Naive thymus-derived CD4-positive, alpha-beta T cell (primary cell): ENCODE measurements around the gene DYSF. TPM values are rescaled to one million over a fixed set of nuclear protein-coding genes. Genes with fewer than 3 reads are reported as not detected.
A peak's percentile ranks its signal among the peaks of the same experiment; 100 is the strongest.

Experiments used
- ATAC-seq: fragments of 150-1000 bp; cut with Tn5 transposase; 2 replicates; pipeline ENCODE4 v1.10.0; 2021; ENCODE audit warnings: mild to moderate bottlenecking, moderate library complexity
- CTCF ChIA-PET: fragments of 350-600 bp; sonication (Branson Sonifier 250); formaldehyde crosslinking; loops from one replicate; lab custom pipeline; 2021; ENCODE audit warnings: antibody characterized with exemption; lab: Charles Lee
- POLR2A ChIA-PET: fragments of 350-600 bp; sonication (Branson Sonifier 250); formaldehyde crosslinking; loops from one replicate; lab custom pipeline; 2021; ENCODE audit warnings: antibody characterized with exemption, inconsistent platforms; lab: Charles Lee
- DNase-seq, 9 donors: peaks; one replicate each; pipeline versions ENCODE4 v3.0.0 to v3.0.0-alpha.2; 2020 to 2022; ENCODE audit warnings: mixed read lengths in 1 of 9
- H3K27ac ChIP-seq: one replicate; pipeline ENCODE4 v1.7.0; 2013; ENCODE audit warnings: mild to moderate bottlenecking, low read depth, low read length, moderate library complexity
- H3K27me3 ChIP-seq, 2 donors: one replicate each; pipeline ENCODE4 v1.7.0; 2013; ENCODE audit warnings: low read length in 2 of 2, mild to moderate bottlenecking in 2 of 2, moderate library complexity in 2 of 2; ENCODE audit not compliant: control insufficient read depth in 2 of 2, insufficient read depth in 2 of 2
- H3K36me3 ChIP-seq, 3 experiments: 1 replicate in 2 of 3; 2 replicates in 1 of 3; pipeline ENCODE4 v1.7.0; 2013; ENCODE audit warnings: low read length in 3 of 3, mild to moderate bottlenecking in 3 of 3, moderate library complexity in 1 of 3; ENCODE audit not compliant: insufficient read depth in 3 of 3, control insufficient read depth in 2 of 3
- H3K4me1 ChIP-seq, 2 donors: one replicate each; pipeline ENCODE4 v1.7.0; 2013; ENCODE audit warnings: low read length in 2 of 2, mild to moderate bottlenecking in 2 of 2, moderate library complexity in 1 of 2; ENCODE audit not compliant: control insufficient read depth in 2 of 2, insufficient read depth in 2 of 2
- H3K4me3 ChIP-seq: 2 replicates; pipeline ENCODE4 v1.7.0; 2013; ENCODE audit warnings: mild to moderate bottlenecking, low read length
- H3K9me3 ChIP-seq, 3 experiments: 1 replicate in 2 of 3; 2 replicates in 1 of 3; pipeline ENCODE4 v1.7.0; 2013; ENCODE audit warnings: low read length in 3 of 3; ENCODE audit not compliant: control insufficient read depth in 2 of 3
- H3K27ac Mint-ChIP-seq, 9 donors: one replicate each; pipeline ENCODE4 v1.8.0; 2020 to 2022; ENCODE audit warnings: mixed read lengths in 9 of 9, mild to moderate bottlenecking in 8 of 9, moderate library complexity in 5 of 9, inconsistent platforms in 2 of 9
- H3K27me3 Mint-ChIP-seq, 5 donors: one replicate each; pipeline ENCODE4 v1.8.0; 2021 to 2022; ENCODE audit warnings: mixed read lengths in 5 of 5, mild to moderate bottlenecking in 1 of 5
- H3K36me3 Mint-ChIP-seq, 5 donors: one replicate each; pipeline ENCODE4 v1.8.0; 2020 to 2022; ENCODE audit warnings: mixed read lengths in 5 of 5, mild to moderate bottlenecking in 3 of 5, inconsistent platforms in 1 of 5
- H3K4me1 Mint-ChIP-seq, 7 donors: one replicate each; pipeline ENCODE4 v1.8.0; 2020 to 2022; ENCODE audit warnings: mixed read lengths in 7 of 7, mild to moderate bottlenecking in 3 of 7, inconsistent platforms in 1 of 7
- H3K4me3 Mint-ChIP-seq, 10 donors: one replicate each; pipeline ENCODE4 v1.8.0; 2020 to 2022; ENCODE audit warnings: mild to moderate bottlenecking in 10 of 10, mixed read lengths in 10 of 10, moderate library complexity in 6 of 10, inconsistent platforms in 2 of 10
- H3K9me3 Mint-ChIP-seq, 11 donors: one replicate each; pipeline ENCODE4 v1.8.0; 2020 to 2022; ENCODE audit warnings: mixed read lengths in 11 of 11, mild to moderate bottlenecking in 4 of 11, inconsistent platforms in 1 of 11, moderate library complexity in 1 of 11
- intact Hi-C, 2 donors: fragments of 100-400 bp; cut with micrococcal nuclease; formaldehyde crosslinking; loops; one replicate each; pipeline ENCODE4 v1.15.1; 2023
- polyA plus RNA-seq, 2 donors: library from polyadenylated mRNA; unstranded; fragments of 300-500 nt; fragmentation: Illumina TruSeq; gene quantifications; one replicate each; pipeline ENCODE4 v1.2.3, GENCODE V29; 2021
- total RNA-seq, 6 experiments: library from RNA in 5 of 6; stranded (reverse) in 5 of 6; gene quantifications; 1 replicate in 5 of 6; 2 replicates in 1 of 6; pipeline ENCODE4 v1.2.3 and lab custom pipeline; 2021 to 2026

Gene DYSF
- total and polyA plus RNA-seq, 7 experiments from 2014 or later = 0.14 to 28.2 (median 0.32) TPM; not detected in 2

- peaks cover 0 to 35% (median 24%) of the 10 kb centered on the region in 5 donors for H3K27me3 Mint-ChIP-seq
- ChIA-PET POLR2A (no interaction called here), CTCF (no interaction called here)
- no peaks in the 10 kb centered on the region for H3K27me3 ChIP-seq
- no peak overlapping the region for H3K27ac ChIP-seq
- intact Hi-C loops = no loop called here
- H3K4me1 Mint-ChIP-seq = peaks cover 0 to 2% (median 0%) of the 10 kb centered on the region in 7 donors
- H3K4me1 ChIP-seq = no peaks in the 10 kb centered on the region
- ATAC-seq (no peak), DNase-seq (peak in 1 of 9 donors; percentile 7)
- no peak overlapping the region for H3K4me3 ChIP-seq
- no peaks in the 10 kb centered on the region for H3K9me3 Mint-ChIP-seq
- H3K9me3 ChIP-seq = no peaks in the 10 kb centered on the region
- no peaks in the 10 kb centered on the region for H3K36me3 Mint-ChIP-seq
- no peak overlapping the region for H3K4me3 Mint-ChIP-seq
- no peaks in the 10 kb centered on the region for H3K36me3 ChIP-seq
- no peak overlapping the region for H3K27ac Mint-ChIP-seq
Observed at GRCh38 chr2:71610671-71611070, 157.3 kb downstream of the DYSF start.

- H3K9me3 ChIP-seq = no peaks in the 10 kb centered on the region
- no peaks in the 10 kb centered on the region for H3K9me3 Mint-ChIP-seq
- H3K27me3 ChIP-seq = no peaks in the 10 kb centered on the region
- CTCF ChIA-PET = no interaction called here
- POLR2A ChIA-PET = no interaction called here
- H3K36me3 ChIP-seq = no peaks in the 10 kb centered on the region
- H3K27ac Mint-ChIP-seq = no peak overlapping the region
- H3K27me3 Mint-ChIP-seq = peaks cover 0 to 39% (median 26%) of the 10 kb centered on the region in 5 donors
- no peak overlapping the region for H3K4me3 Mint-ChIP-seq
- H3K4me1 ChIP-seq = no peaks in the 10 kb centered on the region
- H3K27ac ChIP-seq = no peak overlapping the region
- intact Hi-C loops = no loop called here
- H3K36me3 Mint-ChIP-seq = no peaks in the 10 kb centered on the region
- DNase-seq (no peak), ATAC-seq (no peak)
- peaks cover 0 to 2% (median 0%) of the 10 kb centered on the region in 7 donors for H3K4me1 Mint-ChIP-seq
- H3K4me3 ChIP-seq = no peak overlapping the region
Observed at GRCh38 chr2:71611247-71611646, 157.9 kb downstream of the DYSF start.

- Mint-ChIP-seq H3K9me3 (no peaks in the 10 kb centered on the region), H3K36me3 (no peaks in the 10 kb centered on the region), H3K27ac (no peak overlapping the region), H3K4me3 (no peak overlapping the region), H3K27me3 (peaks cover 0 to 32% (median 22%) of the 10 kb centered on the region in 5 donors), H3K4me1 (peaks cover 0 to 2% (median 0%) of the 10 kb centered on the region in 7 donors)
- POLR2A ChIA-PET = no interaction called here
- H3K27ac ChIP-seq = no peak overlapping the region
- no peak overlapping the region for H3K4me3 ChIP-seq
- H3K36me3 ChIP-seq = no peaks in the 10 kb centered on the region
- H3K9me3 ChIP-seq = no peaks in the 10 kb centered on the region
- no peaks in the 10 kb centered on the region for H3K27me3 ChIP-seq
- CTCF ChIA-PET = no interaction called here
- ATAC-seq (no peak), DNase-seq (peak in 1 of 9 donors; percentile 16)
- no peaks in the 10 kb centered on the region for H3K4me1 ChIP-seq
- intact Hi-C loops = no loop called here
Observed at GRCh38 chr2:71611781-71612527, 158.6 kb downstream of the DYSF start.

GRCh38 chr2:71612581-71613402, 159.4 kb downstream of the DYSF start:
- Mint-ChIP-seq H3K4me3 (no peak overlapping the region), H3K27ac (no peak overlapping the region), H3K9me3 (no peaks in the 10 kb centered on the region), H3K4me1 (peaks cover 0 to 2% (median 0%) of the 10 kb centered on the region in 7 donors), H3K36me3 (no peaks in the 10 kb centered on the region), H3K27me3 (peaks cover 0 to 28% (median 17%) of the 10 kb centered on the region in 5 donors)
- Histone ChIP-seq H3K27ac (no peak overlapping the region), H3K36me3 (no peaks in the 10 kb centered on the region), H3K4me3 (no peak overlapping the region), H3K9me3 (no peaks in the 10 kb centered on the region), H3K4me1 (no peaks in the 10 kb centered on the region), H3K27me3 (no peaks in the 10 kb centered on the region)
- ATAC-seq (no peak), DNase-seq (peak in 1 of 9 donors; percentile 12)
- intact Hi-C loops = no loop called here
- CTCF ChIA-PET = no interaction called here
- POLR2A ChIA-PET = no interaction called here

- no peaks in the 10 kb centered on the region for H3K4me1 ChIP-seq
- CTCF ChIA-PET = no interaction called here
- Mint-ChIP-seq H3K27ac (no peak overlapping the region), H3K9me3 (no peaks in the 10 kb centered on the region), H3K27me3 (peaks cover 0 to 28% (median 17%) of the 10 kb centered on the region in 5 donors), H3K4me3 (no peak overlapping the region), H3K4me1 (peaks cover 0 to 2% (median 0%) of the 10 kb centered on the region in 7 donors), H3K36me3 (no peaks in the 10 kb centered on the region)
- POLR2A ChIA-PET = no interaction called here
- ATAC-seq (no peak), DNase-seq (no peak)
- no peaks in the 10 kb centered on the region for H3K27me3 ChIP-seq
- H3K36me3 ChIP-seq = no peaks in the 10 kb centered on the region
- no peak overlapping the region for H3K4me3 ChIP-seq
- H3K27ac ChIP-seq = no peak overlapping the region
- intact Hi-C loops = no loop called here
- no peaks in the 10 kb centered on the region for H3K9me3 ChIP-seq
Observed at GRCh38 chr2:71613403-71613952, 160.1 kb downstream of the DYSF start.

- no peaks in the 10 kb centered on the region for H3K36me3 ChIP-seq
- H3K9me3 ChIP-seq = no peaks in the 10 kb centered on the region
- no peaks in the 10 kb centered on the region for H3K27me3 ChIP-seq
- ChIA-PET CTCF (interaction anchor here (0.6 kb wide), 1 partner anchor 48 kb away, joined by 3 read pairs; no protein-coding TSS in a partner anchor), POLR2A (no interaction called here)
- H3K4me1 Mint-ChIP-seq = peaks cover 0 to 2% (median 0%) of the 10 kb centered on the region in 7 donors
- intact Hi-C loops = no loop called here
- no peak overlapping the region for H3K4me3 Mint-ChIP-seq
- DNase-seq (peak in 2 of 9 donors; percentile 1 to 9), ATAC-seq (no peak)
- H3K27me3 Mint-ChIP-seq = peaks cover 0 to 28% (median 17%) of the 10 kb centered on the region in 5 donors
- no peaks in the 10 kb centered on the region for H3K4me1 ChIP-seq
- H3K4me3 ChIP-seq = no peak overlapping the region
- H3K27ac ChIP-seq = no peak overlapping the region
- H3K9me3 Mint-ChIP-seq = no peaks in the 10 kb centered on the region
- H3K36me3 Mint-ChIP-seq = no peaks in the 10 kb centered on the region
- no peak overlapping the region for H3K27ac Mint-ChIP-seq
Observed at GRCh38 chr2:71613953-71614925, 160.9 kb downstream of the DYSF start.
